IPS DF 6.9 (cell line): ENCODE measurements around the gene ABHD6.
"Not testable (repeated sequence)": the region's sequence is repeated elsewhere in the genome, so short reads cannot be mapped to it uniquely, and the experiment has no call there.

Experiments
- DNase-seq: peaks from one replicate; pipeline ENCODE4 v3.0.0-alpha.2; 2013; ENCODE audit warnings: low read depth, low spot score
- H3K27ac ChIP-seq: one replicate; pipeline ENCODE4 v1.5.1; 2013; ENCODE audit warnings: low read length, control low read depth
- H3K27me3 ChIP-seq: 2 replicates; pipeline ENCODE4 v1.6.1; 2013; ENCODE audit warnings: mild to moderate bottlenecking, low read length; ENCODE audit not compliant: control insufficient read depth, insufficient read depth
- H3K36me3 ChIP-seq: 2 replicates; pipeline ENCODE4 v1.6.1; 2013; ENCODE audit warnings: low read length; ENCODE audit not compliant: control insufficient read depth, insufficient read depth
- H3K4me1 ChIP-seq: 2 replicates; pipeline ENCODE4 v1.6.1; 2013; ENCODE audit warnings: low read length; ENCODE audit not compliant: control insufficient read depth, insufficient read depth
- H3K4me3 ChIP-seq: 2 replicates; pipeline ENCODE4 v1.5.1; 2013; ENCODE audit warnings: mild to moderate bottlenecking, low read length
- H3K9me3 ChIP-seq: 2 replicates; pipeline ENCODE4 v1.6.1; 2013; ENCODE audit warnings: low read length, inconsistent platforms; ENCODE audit not compliant: control insufficient read depth, insufficient read depth
- WGBS: extraction: QIAGEN DNeasy Blood & Tissue Kit; methylation state at CpG from one replicate; pipeline ENCODE4 v1.1.7; 2013; ENCODE audit warnings: mixed read lengths, missing lambda C conversion rate; ENCODE audit not compliant: insufficient read length, insufficient coverage; 5-methylcytosine and 5-hydroxymethylcytosine counted together

The ABHD6 gene

GRCh38 chr3:58333206-58334012 is 95.8 kb downstream of the ABHD6 start:
- no CpG with 5 or more reads among the region's 37 CpGs for WGBS
- Histone ChIP-seq H3K4me3 (peak overlapping the region; percentile 69), H3K9me3 (no peaks in the 10 kb centered on the region), H3K27me3 (no peaks in the 10 kb centered on the region), H3K36me3 (no peaks in the 10 kb centered on the region), H3K27ac (no peak overlapping the region), H3K4me1 (no peaks in the 10 kb centered on the region)
- no peak for DNase-seq

GRCh38 chr3:58334013-58334321 is 96.4 kb downstream of the ABHD6 start:
- no peaks in the 10 kb centered on the region for H3K4me1 ChIP-seq
- no peak overlapping the region for H3K27ac ChIP-seq
- H3K4me3 ChIP-seq = no peak overlapping the region
- H3K27me3 ChIP-seq = no peaks in the 10 kb centered on the region
- DNase-seq = no peak
- no peaks in the 10 kb centered on the region for H3K9me3 ChIP-seq
- H3K36me3 ChIP-seq = no peaks in the 10 kb centered on the region
- WGBS = no CpG with 5 or more reads among the region's 4 CpGs

GRCh38 chr3:58334506-58334884 is 96.9 kb downstream of the ABHD6 start:
- Histone ChIP-seq H3K9me3 (no peaks in the 10 kb centered on the region), H3K4me3 (no peak overlapping the region), H3K36me3 (no peaks in the 10 kb centered on the region), H3K27ac (no peak overlapping the region), H3K4me1 (no peaks in the 10 kb centered on the region), H3K27me3 (no peaks in the 10 kb centered on the region)
- no peak for DNase-seq
- WGBS = no CpG with 5 or more reads among the region's 1 CpG

GRCh38 chr3:58335652-58335947 is 98.0 kb downstream of the ABHD6 start:
- Histone ChIP-seq H3K4me3 (no peak overlapping the region), H3K9me3 (no peaks in the 10 kb centered on the region), H3K4me1 (no peaks in the 10 kb centered on the region), H3K36me3 (no peaks in the 10 kb centered on the region), H3K27ac (no peak overlapping the region), H3K27me3 (no peaks in the 10 kb centered on the region)
- no peak for DNase-seq
- WGBS = no CpG with 5 or more reads among the region's 1 CpG

GRCh38 chr3:58336135-58336882 is 98.7 kb downstream of the ABHD6 start:
- Histone ChIP-seq H3K27ac (no peak overlapping the region), H3K36me3 (no peaks in the 10 kb centered on the region), H3K27me3 (no peaks in the 10 kb centered on the region), H3K4me1 (no peaks in the 10 kb centered on the region), H3K9me3 (no peaks in the 10 kb centered on the region), H3K4me3 (no peak overlapping the region)
- DNase-seq = no peak
- WGBS = no CpG with 5 or more reads among the region's 3 CpGs

- H3K27ac ChIP-seq = no peak overlapping the region
- H3K9me3 ChIP-seq = no peaks in the 10 kb centered on the region
- no peak for DNase-seq
- H3K36me3 ChIP-seq = no peaks in the 10 kb centered on the region
- H3K27me3 ChIP-seq = no peaks in the 10 kb centered on the region
- no peak overlapping the region for H3K4me3 ChIP-seq
- WGBS = no CpG with 5 or more reads among the region's 1 CpG
- H3K4me1 ChIP-seq = no peaks in the 10 kb centered on the region
Observed at GRCh38 chr3:58337190-58337589, 99.6 kb downstream of the ABHD6 start.

- not testable (repeated sequence) for H3K27me3 ChIP-seq, H3K4me1 ChIP-seq, H3K36me3 ChIP-seq, H3K9me3 ChIP-seq, H3K27ac ChIP-seq, DNase-seq, H3K4me3 ChIP-seq
- 100% methylated on average over 1 of the region's 12 CpGs for WGBS
Observed at GRCh38 chr3:58339146-58339545, 101.6 kb downstream of the ABHD6 start.

- WGBS = no CpG with 5 or more reads among the region's 3 CpGs
- no peaks in the 10 kb centered on the region for H3K4me1 ChIP-seq
- H3K4me3 ChIP-seq = no peak overlapping the region
- H3K27me3 ChIP-seq = no peaks in the 10 kb centered on the region
- no peaks in the 10 kb centered on the region for H3K36me3 ChIP-seq
- no peaks in the 10 kb centered on the region for H3K9me3 ChIP-seq
- no peak overlapping the region for H3K27ac ChIP-seq
- no peak for DNase-seq
Observed at GRCh38 chr3:58340594-58341244, 103.1 kb downstream of the ABHD6 start.

GRCh38 chr3:58341376-58341775 is 103.8 kb downstream of the ABHD6 start:
- Histone ChIP-seq H3K4me3 (no peak overlapping the region), H3K27me3 (no peaks in the 10 kb centered on the region), H3K36me3 (no peaks in the 10 kb centered on the region), H3K4me1 (no peaks in the 10 kb centered on the region), H3K27ac (no peak overlapping the region), H3K9me3 (no peaks in the 10 kb centered on the region)
- no CpG with 5 or more reads among the region's 3 CpGs for WGBS
- DNase-seq = no peak

- H3K4me3 ChIP-seq = no peak overlapping the region
- WGBS = no CpG with 5 or more reads among the region's 5 CpGs
Observed at GRCh38 chr3:58342676-58343075, 105.1 kb downstream of the ABHD6 start.

More at GRCh38 chr3:58342676-58343075, 105.1 kb downstream of the ABHD6 start:
- Histone ChIP-seq H3K9me3 (no peaks in the 10 kb centered on the region), H3K27me3 (no peaks in the 10 kb centered on the region), H3K4me1 (no peaks in the 10 kb centered on the region), H3K27ac (no peak overlapping the region), H3K36me3 (no peaks in the 10 kb centered on the region)
- DNase-seq = no peak
